Tibial nerve (tissue), 3 donors: ENCODE results near the gene ZCCHC8.

ENCODE experiments used
- POLR2A ChIP-seq, 2 donors: fragments of 450-650 bp; IDR thresholded peaks; one replicate each; pipeline ENCODE4 v1.6.1; 2017; ENCODE audit warnings: antibody characterized with exemption in 2 of 2, mild to moderate bottlenecking in 2 of 2, moderate library complexity in 2 of 2
- TF ChIP-seq, protein P1 (sequence below), 5 experiments: fragments of 200-600 bp in 3 of 5; fragments of 450-650 bp in 2 of 5; sonication (generic) in 3 of 5; IDR thresholded peaks; one replicate each; pipeline ENCODE4 v1.5.1; 2016 to 2019; ENCODE audit warnings: antibody characterized with exemption in 5 of 5, mild to moderate bottlenecking in 3 of 5, moderate library complexity in 2 of 5

DNA sequence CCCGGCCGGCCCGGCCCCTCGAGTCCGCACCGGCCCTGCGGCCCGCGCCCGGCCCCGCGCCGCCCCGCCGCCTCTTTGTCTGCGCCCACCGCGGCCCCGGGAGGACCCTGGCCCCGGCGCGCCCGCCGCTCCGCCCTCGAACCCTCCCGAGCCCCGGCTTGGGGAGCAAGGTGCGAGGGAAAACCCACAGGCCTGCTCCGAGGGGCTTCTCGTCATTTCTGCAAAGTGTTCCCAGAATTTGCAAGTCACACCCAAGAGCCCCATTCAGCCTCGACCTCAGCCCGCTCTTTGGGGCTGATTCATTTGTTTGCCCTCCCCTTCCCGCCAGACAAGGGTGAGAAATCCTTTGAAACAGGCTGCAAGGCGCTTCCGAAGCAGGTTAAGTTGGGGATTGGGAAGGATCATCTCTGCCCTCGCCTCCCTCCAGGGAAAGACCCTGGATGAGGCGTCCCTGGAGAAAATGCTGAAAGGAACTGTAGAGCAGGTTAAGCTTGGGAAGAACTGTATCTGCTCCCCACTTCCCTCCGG, 77.9 kb downstream of the ZCCHC8 start:
- TF ChIP-seq, protein P1, sequence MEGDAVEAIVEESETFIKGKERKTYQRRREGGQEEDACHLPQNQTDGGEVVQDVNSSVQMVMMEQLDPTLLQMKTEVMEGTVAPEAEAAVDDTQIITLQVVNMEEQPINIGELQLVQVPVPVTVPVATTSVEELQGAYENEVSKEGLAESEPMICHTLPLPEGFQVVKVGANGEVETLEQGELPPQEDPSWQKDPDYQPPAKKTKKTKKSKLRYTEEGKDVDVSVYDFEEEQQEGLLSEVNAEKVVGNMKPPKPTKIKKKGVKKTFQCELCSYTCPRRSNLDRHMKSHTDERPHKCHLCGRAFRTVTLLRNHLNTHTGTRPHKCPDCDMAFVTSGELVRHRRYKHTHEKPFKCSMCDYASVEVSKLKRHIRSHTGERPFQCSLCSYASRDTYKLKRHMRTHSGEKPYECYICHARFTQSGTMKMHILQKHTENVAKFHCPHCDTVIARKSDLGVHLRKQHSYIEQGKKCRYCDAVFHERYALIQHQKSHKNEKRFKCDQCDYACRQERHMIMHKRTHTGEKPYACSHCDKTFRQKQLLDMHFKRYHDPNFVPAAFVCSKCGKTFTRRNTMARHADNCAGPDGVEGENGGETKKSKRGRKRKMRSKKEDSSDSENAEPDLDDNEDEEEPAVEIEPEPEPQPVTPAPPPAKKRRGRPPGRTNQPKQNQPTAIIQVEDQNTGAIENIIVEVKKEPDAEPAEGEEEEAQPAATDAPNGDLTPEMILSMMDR (IDR thresholded peaks at IDR 0.05), result no peak
- no peak for TF ChIP-seq POLR2A (IDR thresholded peaks at IDR 0.05)
